Tibial artery (tissue), 4 donors: Measurements from ENCODE around the gene HNRNPF.
"Not testable (repeated sequence)": the region's sequence is repeated elsewhere in the genome, so short reads cannot be mapped to it uniquely, and the experiment has no call there.

Source experiments
- DNase-seq, 2 donors: peaks; one replicate each; pipeline ENCODE4 v3.0.0-alpha.2; 2019
- H3K27ac ChIP-seq, 2 donors: fragments of 200-600 bp; sonication (generic) in 1 of 2; 1 replicate in 1 of 2; 2 replicates in 1 of 2; pipeline ENCODE4 v1.5.1; 2018 to 2019; ENCODE audit warnings: mild to moderate bottlenecking in 1 of 2
- H3K27me3 ChIP-seq, 2 donors: fragments of 200-600 bp; sonication (generic) in 1 of 2; one replicate each; pipeline versions ENCODE4 v1.5.1 to v1.6.0; 2016 to 2019
- H3K36me3 ChIP-seq, 3 donors: fragments of 200-600 bp; sonication (generic) in 2 of 3; one replicate each; pipeline ENCODE4 v1.5.1; 2016 to 2019; ENCODE audit warnings: mild to moderate bottlenecking in 2 of 3
- H3K4me1 ChIP-seq, 4 donors: fragments of 200-600 bp; sonication (generic) in 2 of 4; 1 replicate in 3 of 4; 2 replicates in 1 of 4; pipeline ENCODE4 v1.5.1; 2016 to 2019
- H3K4me3 ChIP-seq, 2 donors: fragments of 200-600 bp; sonication (generic) in 1 of 2; 1 replicate in 1 of 2; 2 replicates in 1 of 2; pipeline ENCODE4 v1.5.1; 2018 to 2019; ENCODE audit warnings: mild to moderate bottlenecking in 2 of 2
- H3K9me3 ChIP-seq, 3 donors: fragments of 200-600 bp; sonication (generic) in 1 of 3; one replicate each; pipeline ENCODE4 v1.5.1; 2016 to 2019
- CTCF ChIP-seq, 2 experiments: fragments of 200-600 bp in 1 of 2; fragments of 450-650 bp in 1 of 2; IDR thresholded peaks; one replicate each; pipeline ENCODE4 v1.5.1; 2017 to 2019; ENCODE audit warnings: antibody characterized with exemption in 2 of 2, mild to moderate bottlenecking in 1 of 2, moderate library complexity in 1 of 2
- intact Hi-C: fragments of 100-400 bp; cut with DNase I; formaldehyde crosslinking; loops from one replicate; pipeline ENCODE4 v1.15.0; 2023; ENCODE audit warnings: low total_unique reads

HNRNPF gene

GRCh38 chr10:43448742-43449141 is 39.8 kb upstream of the HNRNPF start:
- DNase-seq: no peak
- peaks cover 0 to 4% (median 0%) of the 10 kb centered on the region in 3 donors for H3K36me3 ChIP-seq
- no peak for TF ChIP-seq CTCF (IDR thresholded peaks at IDR 0.05)
- no peaks in the 10 kb centered on the region for H3K4me1 ChIP-seq
- intact Hi-C loops: no loop called here
- no peaks in the 10 kb centered on the region for H3K27me3 ChIP-seq
- H3K27ac ChIP-seq: no peak overlapping the region
- H3K4me3 ChIP-seq: no peak overlapping the region
- no peaks in the 10 kb centered on the region for H3K9me3 ChIP-seq

GRCh38 chr10:43446219-43447017 is 37.4 kb upstream of the HNRNPF start:
- H3K27ac ChIP-seq, H3K27me3 ChIP-seq, H3K4me1 ChIP-seq, DNase-seq, H3K4me3 ChIP-seq, H3K36me3 ChIP-seq, H3K9me3 ChIP-seq, intact Hi-C loops: not testable (repeated sequence)

- Histone ChIP-seq H3K27ac (no peak overlapping the region), H3K4me3 (no peak overlapping the region), H3K27me3 (no peaks in the 10 kb centered on the region), H3K9me3 (no peaks in the 10 kb centered on the region), H3K4me1 (no peaks in the 10 kb centered on the region), H3K36me3 (peaks cover 0 to 4% (median 0%) of the 10 kb centered on the region in 3 donors)
- no peak for TF ChIP-seq CTCF (IDR thresholded peaks at IDR 0.05)
- DNase-seq: no peak
- intact Hi-C loops: no loop called here
Measured at GRCh38 chr10:43444897-43445466, 36.0 kb upstream of the HNRNPF start.

- H3K4me3 ChIP-seq: no peak overlapping the region
Measured at GRCh38 chr10:43444323-43444722, 35.3 kb upstream of the HNRNPF start.

GRCh38 chr10:43440463-43441134 is 31.6 kb upstream of the HNRNPF start:
- H3K27me3 ChIP-seq: no peaks in the 10 kb centered on the region
- H3K27ac ChIP-seq: no peak overlapping the region
- TF ChIP-seq CTCF (IDR thresholded peaks at IDR 0.05): no peak
- H3K4me1 ChIP-seq: peaks cover 0 to 12% (median 0%) of the 10 kb centered on the region in 4 donors
- H3K9me3 ChIP-seq: no peaks in the 10 kb centered on the region
- no peak overlapping the region for H3K4me3 ChIP-seq
- intact Hi-C loops: no loop called here
- H3K36me3 ChIP-seq: no peaks in the 10 kb centered on the region
- DNase-seq: no peak

More at GRCh38 chr10:43444323-43444722, 35.3 kb upstream of the HNRNPF start:
- intact Hi-C loops: no loop called here
- Histone ChIP-seq H3K4me1 (no peaks in the 10 kb centered on the region), H3K9me3 (no peaks in the 10 kb centered on the region), H3K27ac (no peak overlapping the region), H3K36me3 (peaks cover 0 to 4% (median 0%) of the 10 kb centered on the region in 3 donors), H3K27me3 (no peaks in the 10 kb centered on the region)
- DNase-seq: no peak
- TF ChIP-seq CTCF (IDR thresholded peaks at IDR 0.05): no peak
